Measurements from ENCODE around the gene CELF3. TPM values are rescaled to one million over a fixed set of nuclear protein-coding genes. Genes with fewer than 3 reads are reported as not detected.

The CELF3 gene
- polyA plus RNA-seq, 1 of the 3 experiments (the other 2 are of a cell fraction) = 0.25 TPM

DNA sequence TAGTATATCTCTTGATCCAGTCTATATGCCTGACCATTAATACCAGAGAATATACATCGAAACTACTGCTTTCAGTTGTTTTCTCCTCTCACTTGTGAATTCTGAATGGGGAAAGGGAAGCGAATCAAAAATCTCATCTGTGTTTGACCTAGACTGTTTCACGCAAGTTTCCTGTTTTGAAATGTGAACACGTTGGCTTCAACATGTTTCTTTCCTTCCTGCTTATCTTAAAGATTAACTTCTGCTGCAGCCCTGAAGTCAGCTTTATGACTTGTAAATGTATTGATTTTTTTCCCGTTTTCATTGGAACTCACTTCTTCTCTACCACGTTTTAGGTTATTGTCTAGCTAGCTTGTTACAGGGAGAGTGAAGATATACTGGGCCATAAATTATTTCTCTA is 54.9 kb downstream of the CELF3 start (continued):
- TF ChIP-seq ELF1 (IDR thresholded peaks at IDR 0.05) = no peak
- TF ChIP-seq, protein P1, sequence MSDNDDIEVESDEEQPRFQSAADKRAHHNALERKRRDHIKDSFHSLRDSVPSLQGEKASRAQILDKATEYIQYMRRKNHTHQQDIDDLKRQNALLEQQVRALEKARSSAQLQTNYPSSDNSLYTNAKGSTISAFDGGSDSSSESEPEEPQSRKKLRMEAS (IDR thresholded peaks at IDR 0.05; ENCODE audit: low read depth) = no peak

DNA sequence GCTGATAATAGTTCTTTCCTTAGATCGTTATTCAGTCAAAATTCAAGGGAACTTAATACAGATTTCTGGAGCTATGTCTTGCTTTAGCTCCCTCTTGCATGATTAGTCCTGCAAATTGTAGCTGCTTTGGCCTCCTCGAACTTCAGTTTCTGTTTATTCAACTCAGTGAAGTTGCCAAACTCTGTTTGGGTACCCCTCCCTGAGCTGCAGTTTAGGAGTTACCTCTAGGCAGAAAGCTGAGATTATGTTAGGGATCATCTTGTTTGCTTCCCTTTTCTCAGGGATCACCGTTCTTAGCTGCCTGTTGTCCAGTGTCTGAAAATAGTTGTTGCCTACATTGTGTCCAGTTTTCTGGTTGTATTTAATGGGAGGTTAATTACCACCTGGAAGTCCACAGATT is 61.2 kb downstream of the CELF3 start:
- Histone ChIP-seq H3K9ac (no peak overlapping the region), H3K36me3 (replicated peaks in 1 of 2; ENCODE audit: control insufficient read depth in 1 of 2, insufficient read depth in 2 of 2, low read length in 1 of 2) (peaks cover 14 to 21% of the 10 kb centered on the region in 2 experiments), H3K9me3 (no peaks in the 10 kb centered on the region), H3K79me2 (ENCODE audit: insufficient read depth) (peaks cover 26% of the 10 kb centered on the region), H3K9me2 (no peaks in the 10 kb centered on the region), H3K4me2 (no peak overlapping the region), H3F3A (replicated peaks; ENCODE audit: insufficient read depth) (no peaks in the 10 kb centered on the region), H3K4me3 (ENCODE audit: low read depth in 2 of 2, low read length in 1 of 2) (no peak overlapping the region), H3K27me3 (ENCODE audit: insufficient read depth) (no peaks in the 10 kb centered on the region), H3K4me1 (ENCODE audit: control insufficient read depth in 1 of 2, insufficient read depth in 2 of 2, low read depth in 1 of 2, low read length in 1 of 2) (no peaks in the 10 kb centered on the region), H3K27ac (ENCODE audit: low read depth in 2 of 2, low read length in 1 of 2) (no peak overlapping the region), H4K20me1 (ENCODE audit: insufficient read depth) (no peaks in the 10 kb centered on the region), H2AFZ (ENCODE audit: low read depth) (no peak overlapping the region)
- WGBS (ENCODE audit: low lambda C conversion rate) = 90% methylated on average over 3 of the region's 3 CpGs
- TF ChIP-seq RFX5 (IDR thresholded peaks at IDR 0.05; ENCODE audit: low read length) (no peak), TCF12 (IDR thresholded peaks at IDR 0.05) (no peak), EP300 (IDR thresholded peaks at IDR 0.05; ENCODE audit: borderline replicate concordance in 1 of 2, low read depth in 1 of 2, low read length in 1 of 2) (no peak), FOXJ3 (CRISPR knock-in tag; IDR thresholded peaks at IDR 0.05) (no peak), POLR2AphosphoS5 (IDR thresholded peaks at IDR 0.05; ENCODE audit: low read depth, low read length) (no peak), JUND (IDR thresholded peaks at IDR 0.05) (no peak), CHD2 (IDR thresholded peaks at IDR 0.05; ENCODE audit: low read length, partially characterized antibody) (no peak), ELF1 (IDR thresholded peaks at IDR 0.05) (no peak), NFIC (IDR thresholded peaks at IDR 0.05; ENCODE audit: borderline replicate concordance) (no peak), RXRA (IDR thresholded peaks at IDR 0.05; ENCODE audit: borderline replicate concordance, low read depth) (no peak), GABPA (IDR thresholded peaks at IDR 0.05; ENCODE audit: low read depth) (no peak), EZH2phosphoT487 (IDR thresholded peaks at IDR 0.05; ENCODE audit: borderline replicate concordance, low read depth) (no peak)
- TF ChIP-seq, protein P1 (IDR thresholded peaks at IDR 0.05; ENCODE audit: low read depth) = no peak
- TF ChIP-seq, protein P2, sequence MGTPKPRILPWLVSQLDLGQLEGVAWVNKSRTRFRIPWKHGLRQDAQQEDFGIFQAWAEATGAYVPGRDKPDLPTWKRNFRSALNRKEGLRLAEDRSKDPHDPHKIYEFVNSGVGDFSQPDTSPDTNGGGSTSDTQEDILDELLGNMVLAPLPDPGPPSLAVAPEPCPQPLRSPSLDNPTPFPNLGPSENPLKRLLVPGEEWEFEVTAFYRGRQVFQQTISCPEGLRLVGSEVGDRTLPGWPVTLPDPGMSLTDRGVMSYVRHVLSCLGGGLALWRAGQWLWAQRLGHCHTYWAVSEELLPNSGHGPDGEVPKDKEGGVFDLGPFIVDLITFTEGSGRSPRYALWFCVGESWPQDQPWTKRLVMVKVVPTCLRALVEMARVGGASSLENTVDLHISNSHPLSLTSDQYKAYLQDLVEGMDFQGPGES (IDR thresholded peaks at IDR 0.05; ENCODE audit: low read depth, low read length) = no peak
- ChIA-PET CTCF (interaction anchor here (0.8 to 1.3 kb wide), 2 partner anchors 11 to 120 kb away, joined by 3 read pairs; no protein-coding TSS in a partner anchor), POLR2A (interaction anchor here (0.5 kb wide), 1 partner anchor 234 kb away, joined by 3 read pairs; no protein-coding TSS in a partner anchor)
- DNase-seq = no peak

DNA sequence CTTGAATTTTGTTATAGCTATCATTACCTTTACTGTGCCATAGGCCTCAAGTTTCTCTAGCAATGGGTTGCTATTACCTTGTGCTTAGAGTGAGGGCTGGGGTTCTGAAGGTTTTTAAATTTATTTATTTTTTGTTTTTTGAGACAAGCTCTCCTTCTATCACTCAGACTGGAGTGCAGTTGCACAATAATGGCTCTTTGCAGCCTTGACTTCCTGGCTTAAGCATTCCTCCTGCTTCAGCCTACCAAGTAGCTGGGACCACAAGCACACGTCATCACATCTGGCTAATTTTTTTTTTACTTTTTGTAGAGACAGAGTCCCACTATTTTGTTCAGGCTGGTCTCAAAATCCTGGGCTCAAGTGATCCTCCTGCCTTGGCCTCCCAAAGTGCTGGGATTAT is 63.2 kb downstream of the CELF3 start:
- no peaks in the 10 kb centered on the region for H3F3A ChIP-seq (replicated peaks; ENCODE audit: insufficient read depth)
- no peak overlapping the region for H3K9ac ChIP-seq
- H3K27ac ChIP-seq (ENCODE audit: low read depth in 2 of 2, low read length in 1 of 2) = no peak overlapping the region
- no peak for TF ChIP-seq RAD21 (IDR thresholded peaks at IDR 0.05; ENCODE audit: low read length)
- TF ChIP-seq NFIC (IDR thresholded peaks at IDR 0.05; ENCODE audit: borderline replicate concordance) = no peak
- no peak for TF ChIP-seq FOXM1 (IDR thresholded peaks at IDR 0.05; ENCODE audit: low read depth)
- TF ChIP-seq, protein P3, sequence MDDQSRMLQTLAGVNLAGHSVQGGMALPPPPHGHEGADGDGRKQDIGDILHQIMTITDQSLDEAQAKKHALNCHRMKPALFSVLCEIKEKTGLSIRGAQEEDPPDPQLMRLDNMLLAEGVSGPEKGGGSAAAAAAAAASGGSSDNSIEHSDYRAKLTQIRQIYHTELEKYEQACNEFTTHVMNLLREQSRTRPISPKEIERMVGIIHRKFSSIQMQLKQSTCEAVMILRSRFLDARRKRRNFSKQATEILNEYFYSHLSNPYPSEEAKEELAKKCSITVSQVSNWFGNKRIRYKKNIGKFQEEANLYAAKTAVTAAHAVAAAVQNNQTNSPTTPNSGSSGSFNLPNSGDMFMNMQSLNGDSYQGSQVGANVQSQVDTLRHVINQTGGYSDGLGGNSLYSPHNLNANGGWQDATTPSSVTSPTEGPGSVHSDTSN (IDR thresholded peaks at IDR 0.05) = no peak
- TF ChIP-seq RFX5 (IDR thresholded peaks at IDR 0.05; ENCODE audit: low read length) = no peak
- no peak for TF ChIP-seq TCF12 (IDR thresholded peaks at IDR 0.05)
- no peak for TF ChIP-seq MEF2A (IDR thresholded peaks at IDR 0.05; ENCODE audit: borderline replicate concordance, low read depth)
- no peak for TF ChIP-seq CHD2 (IDR thresholded peaks at IDR 0.05; ENCODE audit: low read length, partially characterized antibody)
- TF ChIP-seq SMC3 (IDR thresholded peaks at IDR 0.05; ENCODE audit: low read depth, low read length) = no peak
- no peak for TF ChIP-seq EZH2phosphoT487 (IDR thresholded peaks at IDR 0.05; ENCODE audit: borderline replicate concordance, low read depth)
- H3K36me3 ChIP-seq (replicated peaks in 1 of 2; ENCODE audit: control insufficient read depth in 1 of 2, insufficient read depth in 2 of 2, low read length in 1 of 2) = peaks cover 5 to 13% of the 10 kb centered on the region in 2 experiments
- 100% methylated on average over 1 of the region's 1 CpG for WGBS (ENCODE audit: low lambda C conversion rate)
- H3K4me3 ChIP-seq (ENCODE audit: low read depth in 2 of 2, low read length in 1 of 2) = no peak overlapping the region
- no peaks in the 10 kb centered on the region for H3K27me3 ChIP-seq (ENCODE audit: insufficient read depth)
- no peaks in the 10 kb centered on the region for H3K4me1 ChIP-seq (ENCODE audit: control insufficient read depth in 1 of 2, insufficient read depth in 2 of 2, low read depth in 1 of 2, low read length in 1 of 2)
- DNase-seq = no peak
- H3K4me2 ChIP-seq = no peak overlapping the region
- no peaks in the 10 kb centered on the region for H3K9me3 ChIP-seq
- H2AFZ ChIP-seq (ENCODE audit: low read depth) = no peak overlapping the region
- ChIA-PET POLR2A (no interaction called here), CTCF (interaction anchor here (0.8 kb wide), 1 partner anchor 9 kb away, joined by 3 read pairs; no protein-coding TSS in a partner anchor)
- no peaks in the 10 kb centered on the region for H4K20me1 ChIP-seq (ENCODE audit: insufficient read depth)
- H3K9me2 ChIP-seq = no peaks in the 10 kb centered on the region
- H3K79me2 ChIP-seq (ENCODE audit: insufficient read depth) = peaks cover 33% of the 10 kb centered on the region

Data from SK-N-SH (cell line).